8988T (cell line): ENCODE results near the gene BUD31.
A peak's percentile ranks its signal among the peaks of the same experiment; 100 is the strongest.
"Not testable (repeated sequence)": the region's sequence is repeated elsewhere in the genome, so short reads cannot be mapped to it uniquely, and the experiment has no call there.

Experiments
- DNase-seq: peaks from one replicate; pipeline ENCODE4 v3.0.0; 2011

BUD31 gene

DNA sequence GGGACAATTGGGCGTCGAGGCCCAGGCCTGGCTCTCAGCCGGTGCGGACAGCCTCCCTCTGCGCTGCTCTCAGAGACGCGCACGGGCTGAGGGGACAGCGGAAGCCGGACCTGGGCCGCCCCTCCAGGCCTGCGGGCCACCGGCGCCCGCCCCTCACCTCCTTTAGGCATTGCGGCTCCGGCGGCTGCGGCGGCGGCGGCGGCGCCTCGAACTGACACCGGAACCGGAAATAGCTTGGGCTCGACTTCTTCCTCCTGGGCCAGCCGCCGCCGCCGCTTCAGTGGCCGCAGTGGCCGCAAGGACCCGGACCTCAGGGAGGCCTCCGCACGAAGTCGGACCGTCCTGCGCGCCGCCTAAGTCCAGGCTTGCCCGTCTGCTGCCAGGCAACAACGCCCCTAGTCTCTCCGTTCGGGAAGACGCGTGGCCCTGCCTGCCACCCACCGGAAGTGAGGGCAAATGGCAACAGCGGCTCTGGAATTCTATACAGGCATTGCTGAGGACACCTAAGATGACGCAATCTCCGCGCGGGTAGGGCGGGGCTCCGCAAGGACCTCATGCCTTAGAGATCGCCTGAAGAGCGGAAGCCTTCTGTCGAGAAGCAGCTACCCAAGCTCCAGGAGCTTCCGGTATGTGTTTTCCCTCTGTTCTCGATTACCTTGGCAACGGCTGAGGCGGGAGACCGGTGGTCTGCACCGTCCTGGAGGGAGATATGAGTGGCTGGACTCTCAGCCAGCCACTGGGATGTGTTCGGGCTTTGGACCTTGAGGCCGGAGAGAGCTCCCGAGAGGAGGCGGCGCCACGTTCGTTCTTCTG is at the start of gene BUD31, which contains the start of gene PDAP1:
TSS of gene BUD31 (plus strand) at position 591 of the 813 bp plus-strand sequence. CDS start 2,124 bp downstream, outside the sequence.
TSS of gene PDAP1 (minus strand) at position 219 of the 813 bp plus-strand sequence. CDS start at position 170, 49 bp downstream.
- peak; percentile 76 for DNase-seq

DNA sequence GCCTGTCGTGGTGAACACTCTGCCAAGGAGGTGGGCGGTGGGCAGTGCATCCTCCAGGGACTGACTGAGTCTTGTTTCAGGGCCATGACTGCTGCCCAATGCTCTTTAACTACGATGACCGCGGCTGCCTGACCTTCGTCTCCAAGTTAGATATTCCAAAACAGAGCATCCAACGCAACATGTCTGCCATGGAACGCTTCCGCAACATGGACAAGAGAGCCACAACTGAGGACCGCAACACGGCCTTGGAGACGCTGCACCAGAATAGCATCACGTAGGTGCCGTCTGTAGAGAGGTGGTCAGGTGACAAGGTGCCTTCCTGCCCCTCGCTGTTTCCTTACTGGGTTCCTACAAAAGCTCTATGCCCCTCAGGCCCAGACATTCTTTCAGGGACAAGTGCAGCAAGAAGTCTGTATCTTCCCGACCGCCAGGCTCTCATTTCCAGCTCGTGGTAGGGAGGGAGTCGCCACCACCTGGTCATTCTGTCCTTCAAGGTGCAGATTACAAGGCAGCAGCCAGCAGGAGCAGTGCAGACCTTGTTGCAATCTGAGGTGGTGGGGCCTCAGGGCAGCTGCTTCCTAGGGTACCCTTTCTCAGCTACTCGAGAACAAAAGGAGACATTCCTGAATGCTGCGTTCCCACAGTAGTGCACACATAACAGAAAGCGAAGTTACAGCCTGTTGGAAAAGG is 49.2 kb upstream of the BUD31 start:
- no peak for DNase-seq

DNA sequence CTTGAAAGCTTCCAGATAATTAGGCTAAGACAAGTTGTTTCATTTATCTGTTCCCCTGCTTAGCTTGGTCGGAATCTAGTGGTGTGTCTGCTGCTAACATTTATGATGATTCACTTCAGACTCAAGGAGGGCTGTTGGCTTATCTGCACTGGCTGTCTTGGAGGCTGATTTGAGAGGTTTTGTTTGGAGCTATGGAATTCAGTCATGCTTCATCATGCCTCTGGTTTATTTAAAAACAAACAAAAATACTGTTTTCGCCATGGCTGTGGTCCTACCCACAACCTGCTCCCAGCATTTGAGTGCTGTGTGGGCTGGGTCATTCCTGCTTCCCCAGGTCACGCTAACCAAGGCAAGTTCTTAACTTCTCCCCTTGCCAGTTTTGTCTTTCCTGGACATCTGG is 46.0 kb upstream of the BUD31 start:
- no peak for DNase-seq

DNA sequence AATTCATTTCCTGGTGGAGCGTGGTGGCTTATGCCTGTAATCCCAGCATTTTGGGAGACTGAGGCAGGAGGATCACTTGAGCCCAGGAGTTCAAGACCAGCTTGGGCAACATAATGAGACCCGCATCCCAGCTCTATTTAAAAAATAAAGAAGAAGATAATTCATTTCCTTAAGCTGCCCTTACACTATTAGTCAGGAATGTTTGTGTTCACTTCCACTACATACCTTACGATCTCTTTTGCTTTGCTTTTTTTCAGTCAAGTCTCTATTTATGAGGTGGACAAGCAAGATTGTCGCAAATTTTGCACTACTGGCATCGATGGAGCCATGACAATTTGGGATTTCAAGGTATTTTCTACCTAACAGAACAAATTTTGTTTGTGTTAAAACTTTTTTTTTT is 45.5 kb upstream of the BUD31 start:
- DNase-seq = no peak

DNA sequence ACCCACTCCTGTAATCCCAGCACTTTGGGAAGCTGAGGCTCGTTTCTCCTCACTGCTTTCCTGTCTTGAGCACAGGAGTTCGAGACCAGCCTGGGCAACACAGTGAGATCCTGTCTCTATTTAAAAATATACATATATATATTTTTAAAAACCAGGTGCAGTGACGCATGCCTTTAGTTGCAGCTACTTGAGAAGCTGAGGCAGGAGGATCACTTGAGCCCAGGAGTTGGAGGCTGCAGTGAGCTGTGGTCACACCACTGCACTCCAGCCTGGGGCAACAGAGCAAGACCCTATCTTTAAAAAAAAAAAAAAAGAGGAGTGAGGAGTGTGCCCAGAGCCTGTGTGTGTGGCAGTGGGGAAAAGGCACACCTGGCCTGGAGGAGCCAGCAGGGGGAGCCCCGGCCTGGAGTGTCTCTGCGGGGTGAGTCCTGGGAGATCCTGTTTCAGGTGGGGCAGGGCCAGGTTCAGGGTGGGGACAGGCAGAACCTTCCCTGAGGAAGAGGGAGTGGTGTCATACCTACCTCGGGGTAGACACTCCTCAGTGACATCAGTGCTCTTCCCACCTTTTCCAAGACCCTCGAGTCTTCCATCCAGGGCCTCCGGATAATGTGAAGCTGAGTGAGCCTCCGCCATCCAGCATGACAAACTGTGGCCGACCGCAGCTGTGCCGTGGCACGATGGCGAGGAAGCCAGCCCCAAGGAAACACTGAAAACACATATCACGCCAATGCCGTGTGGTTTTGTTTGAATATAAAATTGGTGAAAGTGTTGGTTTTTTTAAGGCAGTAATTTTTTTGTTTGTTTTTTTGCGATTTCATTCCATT is 43.2 kb upstream of the BUD31 start:
- DNase-seq = peak; percentile 63

DNA sequence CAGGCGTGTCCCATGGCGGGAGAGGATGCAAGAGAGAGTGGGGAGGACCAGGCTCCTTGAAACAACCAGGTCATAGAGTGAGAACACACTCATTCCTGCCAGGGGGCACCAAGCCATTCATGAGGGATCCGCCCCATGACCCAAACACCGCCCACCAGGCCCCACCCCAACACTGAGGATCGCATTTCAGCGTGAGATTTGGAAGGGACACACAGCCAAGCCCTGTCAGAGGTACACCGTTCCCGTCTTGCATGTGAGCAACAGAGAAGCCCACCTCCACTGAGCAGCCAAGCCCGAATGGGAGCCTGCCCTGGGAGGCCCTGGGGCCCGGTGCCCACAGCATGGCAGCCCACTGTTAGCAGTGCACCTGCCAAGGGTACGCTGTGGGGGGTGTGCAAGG is 42.1 kb upstream of the BUD31 start:
- DNase-seq = no peak

DNA sequence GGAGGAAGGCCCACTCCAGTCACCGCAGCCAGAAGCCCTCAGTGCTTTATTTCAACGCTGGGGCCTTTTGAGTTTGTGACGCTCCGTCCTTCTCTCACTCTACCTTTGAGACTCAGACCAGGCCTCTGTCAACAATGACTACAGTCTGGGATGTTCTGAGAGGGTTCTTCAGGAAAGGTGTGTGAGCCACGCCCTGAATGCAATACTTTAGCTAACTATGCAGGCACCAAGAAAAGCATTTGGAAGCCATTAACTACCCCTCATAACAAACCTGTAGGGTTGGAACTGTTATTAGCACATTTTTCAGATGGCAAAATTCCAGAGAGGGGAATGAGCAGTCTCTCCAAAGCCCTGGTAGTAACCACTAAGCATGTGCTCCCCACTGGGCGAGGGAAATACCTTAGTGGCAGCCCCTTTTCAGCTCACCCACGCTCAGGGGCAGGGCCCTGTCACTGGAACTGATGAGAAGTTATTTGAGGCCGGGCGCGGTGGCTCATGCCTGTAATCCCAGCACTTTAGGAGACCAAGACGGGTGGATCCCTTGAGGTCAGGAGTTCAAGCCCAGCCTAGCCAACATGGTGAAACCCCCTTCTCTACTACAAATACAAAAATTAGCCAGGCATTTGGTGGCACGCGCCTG is 39.9 kb upstream of the BUD31 start:
- DNase-seq = no peak

DNA sequence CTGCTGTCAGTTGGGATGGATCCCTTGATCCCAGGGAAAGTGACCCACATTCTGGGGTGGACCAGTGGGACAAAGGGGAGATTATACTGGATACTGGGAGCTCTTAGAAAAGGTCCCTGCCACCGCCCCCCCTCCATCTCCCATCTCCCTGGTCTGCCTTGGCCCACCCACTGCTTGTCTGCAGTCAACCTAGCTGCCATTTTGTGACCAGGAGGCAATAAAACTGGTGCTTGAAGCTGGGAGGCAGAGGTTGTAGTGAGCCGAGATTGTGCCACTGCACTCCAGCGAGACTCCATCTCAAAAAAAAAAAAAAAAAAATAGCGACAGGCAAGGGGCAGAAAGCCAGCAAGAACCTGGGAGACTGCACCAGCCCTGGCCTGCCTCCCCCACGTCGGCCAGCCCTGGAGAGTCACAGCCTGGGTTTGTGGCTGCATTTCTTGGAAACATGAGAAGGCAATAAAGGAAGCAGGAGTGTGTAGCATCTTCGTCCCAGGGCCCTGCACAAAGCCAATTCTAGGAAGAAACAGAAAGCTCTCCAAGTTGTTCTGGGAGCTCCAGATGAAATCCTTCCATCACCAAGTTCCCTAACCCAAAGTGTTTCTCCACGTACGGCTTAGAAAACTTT is 38.9 kb upstream of the BUD31 start:
- no peak for DNase-seq

DNA sequence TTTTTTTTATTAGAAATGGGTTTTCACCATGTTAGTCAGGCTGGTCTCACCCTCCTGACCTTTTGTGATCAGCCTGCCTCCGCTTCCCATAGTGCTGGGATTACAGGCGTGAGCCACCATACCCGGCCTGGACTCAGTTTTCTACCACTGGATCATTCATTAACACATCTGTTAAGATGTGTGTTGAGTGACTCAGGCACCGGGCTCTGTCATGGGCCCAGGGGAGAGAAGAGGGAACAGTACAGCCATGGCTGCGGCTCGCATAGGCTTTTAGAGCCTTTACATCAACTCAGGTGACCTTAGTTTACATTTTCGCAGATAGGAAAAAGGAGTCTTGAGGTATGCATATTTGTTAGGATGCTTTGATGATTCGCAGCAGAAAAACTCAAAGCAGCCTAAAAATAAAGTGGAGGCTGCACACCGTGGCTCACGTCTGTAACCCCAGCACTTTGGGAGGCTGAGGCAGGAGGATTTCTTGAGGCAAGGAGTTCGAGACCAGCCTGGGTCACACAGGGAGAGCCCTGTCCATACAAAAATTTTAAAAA is 37.3 kb upstream of the BUD31 start:
- no peak for DNase-seq

DNA sequence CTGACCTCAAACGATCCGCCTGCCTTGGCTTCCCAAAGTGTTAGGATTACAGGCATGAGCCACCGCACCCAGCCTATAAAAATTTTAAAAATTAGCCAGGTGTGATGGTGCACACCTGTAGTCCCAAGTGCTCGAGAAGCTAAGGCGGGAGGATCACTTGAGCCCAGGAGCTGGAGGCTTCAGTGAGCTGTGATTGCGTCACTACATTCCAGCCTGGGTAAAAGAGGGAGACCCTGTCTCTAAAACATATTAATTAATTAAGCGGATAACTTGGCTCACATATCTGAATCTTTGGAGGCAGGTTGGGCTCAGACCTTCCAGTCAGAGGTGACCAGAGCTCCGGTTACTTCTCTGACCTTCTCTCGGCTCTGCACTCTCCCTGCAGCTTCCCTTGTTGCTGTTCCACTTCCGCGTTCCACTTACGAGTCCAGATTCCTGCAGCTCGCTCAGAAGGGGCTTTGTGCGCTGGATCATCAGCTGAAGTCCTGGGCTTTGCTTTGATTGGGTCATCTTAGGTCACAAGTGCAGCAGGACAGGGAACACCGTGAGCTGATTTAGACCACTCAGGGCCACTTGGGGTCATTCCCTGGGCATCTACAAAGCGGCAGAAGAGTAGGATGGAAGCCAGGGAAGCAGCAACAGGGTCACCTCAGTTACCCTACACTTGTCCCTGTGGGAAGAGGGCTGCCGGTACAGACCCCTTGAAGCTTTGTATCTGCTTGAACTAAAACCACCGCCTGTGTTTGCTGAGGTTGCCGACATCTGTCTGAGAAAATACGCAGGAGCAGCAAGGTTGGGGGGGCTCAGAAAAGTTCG is 36.3 kb upstream of the BUD31 start:
- no peak for DNase-seq

DNA sequence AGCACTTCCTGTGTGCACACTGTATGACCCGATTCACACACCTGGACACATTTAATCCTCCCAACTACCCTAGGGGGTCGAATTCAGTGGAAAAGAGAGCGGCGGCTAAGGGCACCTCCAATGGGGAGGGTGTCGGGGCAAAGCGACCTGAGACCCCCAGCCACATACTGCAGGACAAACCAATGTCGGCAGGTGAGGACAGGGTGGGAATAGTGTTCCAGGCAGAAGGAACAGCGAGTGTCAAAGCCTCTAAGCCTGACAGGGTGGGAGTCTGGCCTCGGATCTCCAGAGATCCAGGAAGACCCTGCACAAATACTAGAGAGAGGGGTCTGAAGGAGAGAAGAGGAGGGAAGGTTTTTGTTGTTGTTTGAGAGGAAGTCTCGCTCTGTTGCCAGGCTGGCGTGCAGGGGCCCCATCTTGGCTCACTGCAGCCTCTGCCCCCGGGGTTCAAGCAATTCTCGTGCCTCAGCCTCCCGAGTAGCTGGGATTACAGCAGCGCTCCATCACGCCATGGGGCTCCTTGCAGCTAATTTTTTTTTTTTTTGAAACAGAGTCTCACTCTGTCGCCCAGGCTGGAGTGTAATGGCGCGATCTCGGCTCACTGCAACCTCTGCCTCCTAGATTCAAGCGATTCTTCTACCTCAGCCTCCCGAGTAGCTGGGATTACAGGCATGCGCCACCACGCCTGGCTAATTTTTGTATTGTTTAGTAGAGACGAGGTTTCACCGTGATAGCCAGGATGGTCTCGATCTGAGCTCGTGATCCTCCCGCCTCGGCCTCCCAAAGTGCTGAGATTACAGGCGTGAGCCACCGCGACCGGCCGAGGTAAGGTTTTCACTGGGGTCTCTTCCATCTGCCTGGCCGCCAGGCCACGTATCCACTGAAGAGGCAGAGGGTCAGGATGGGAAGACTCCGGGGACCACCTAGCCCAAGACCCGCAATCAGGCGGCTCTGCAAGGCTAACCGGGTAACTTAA is 35.4 kb upstream of the BUD31 start:
- DNase-seq = no peak

DNA sequence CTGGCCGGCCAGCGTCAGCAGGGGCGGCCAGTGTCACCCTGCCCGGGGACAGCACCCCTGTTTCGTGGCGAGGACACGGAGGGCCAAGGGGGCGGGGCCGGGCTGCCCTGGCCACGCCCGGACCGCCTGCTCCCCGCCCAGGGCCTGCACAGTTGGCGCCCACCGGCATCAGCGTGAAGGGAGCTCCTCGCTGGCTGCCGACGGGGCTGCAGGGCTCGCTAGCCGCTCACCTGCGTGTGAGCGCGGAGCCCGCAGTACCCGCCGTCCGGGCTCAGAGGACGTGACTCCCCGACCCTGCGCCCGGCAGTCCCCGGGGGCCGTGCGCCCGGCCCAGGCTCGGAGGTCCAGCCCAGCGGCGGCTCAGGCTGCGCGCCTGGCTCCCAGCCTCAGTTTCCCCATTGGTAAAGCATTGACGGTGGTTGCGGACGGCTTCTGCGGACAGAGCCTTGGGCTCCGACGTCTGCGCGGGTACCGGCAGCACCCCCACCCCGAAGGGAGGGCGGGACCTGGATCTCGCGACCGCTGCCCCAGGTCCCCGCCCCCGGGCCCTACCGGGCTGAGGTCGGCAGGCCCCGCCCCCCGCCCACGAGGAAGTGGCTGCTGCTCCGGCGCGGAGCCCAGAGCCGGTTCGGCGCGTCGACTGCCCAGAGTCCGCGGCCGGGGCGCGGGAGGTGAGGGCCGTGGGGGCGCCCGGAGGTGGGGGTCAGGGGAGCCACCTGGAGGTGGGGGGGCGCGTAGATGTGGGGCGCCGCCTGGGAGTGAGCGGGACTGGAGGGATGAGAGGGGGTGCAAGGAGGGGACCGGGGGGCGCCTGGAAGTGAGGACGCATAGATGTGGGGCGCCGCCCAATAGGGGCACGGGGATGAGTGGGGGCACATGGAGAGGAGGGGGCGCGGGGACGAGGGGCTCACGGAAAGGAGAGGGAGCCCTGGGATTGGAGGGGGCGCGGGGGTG is 34.4 kb upstream of the BUD31 start, which contains the start of gene ARPC1B:
TSS of gene ARPC1B (plus strand) at position 620 of the 954 bp plus-strand sequence. CDS start 10,985 bp downstream, outside the sequence.
- DNase-seq = peak; percentile 90

DNA sequence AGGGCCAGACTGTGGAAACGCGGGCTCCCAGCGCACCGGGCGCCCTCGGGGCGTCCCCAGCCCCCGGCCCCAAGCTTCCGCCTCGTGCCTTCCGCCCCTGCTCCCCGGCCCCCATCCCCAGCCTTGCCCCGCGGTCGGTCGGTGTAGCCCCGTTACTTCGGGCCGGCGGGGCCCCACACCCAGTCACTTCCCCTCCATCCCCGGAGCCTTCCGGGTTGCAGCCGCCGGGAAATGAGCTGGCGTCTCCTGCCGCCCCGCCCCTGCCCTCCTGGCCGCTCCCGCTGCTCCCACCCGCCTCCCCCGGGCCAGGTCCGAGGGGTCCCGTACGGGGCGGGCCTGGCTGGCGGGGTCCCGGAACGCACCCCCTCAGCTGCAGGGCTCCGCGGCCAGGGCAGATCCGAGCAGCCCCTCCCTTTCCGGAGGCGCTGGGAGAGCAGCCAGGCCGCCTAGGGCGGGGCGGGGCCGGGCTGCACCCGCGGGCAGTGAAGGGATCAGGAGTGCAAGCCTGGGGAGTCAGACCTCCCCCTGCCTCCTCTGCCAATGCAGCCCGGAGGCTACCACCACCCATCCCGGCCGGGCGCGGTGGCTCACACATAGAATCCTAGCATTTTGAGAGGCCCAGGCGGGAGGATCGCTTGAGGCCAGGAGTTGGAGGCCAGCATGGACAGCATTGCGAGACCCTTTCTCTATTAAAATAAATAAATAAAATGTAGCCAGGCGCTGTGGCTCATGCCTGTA is 33.5 kb upstream of the BUD31 start:
- DNase-seq = peak; percentile 73

DNA sequence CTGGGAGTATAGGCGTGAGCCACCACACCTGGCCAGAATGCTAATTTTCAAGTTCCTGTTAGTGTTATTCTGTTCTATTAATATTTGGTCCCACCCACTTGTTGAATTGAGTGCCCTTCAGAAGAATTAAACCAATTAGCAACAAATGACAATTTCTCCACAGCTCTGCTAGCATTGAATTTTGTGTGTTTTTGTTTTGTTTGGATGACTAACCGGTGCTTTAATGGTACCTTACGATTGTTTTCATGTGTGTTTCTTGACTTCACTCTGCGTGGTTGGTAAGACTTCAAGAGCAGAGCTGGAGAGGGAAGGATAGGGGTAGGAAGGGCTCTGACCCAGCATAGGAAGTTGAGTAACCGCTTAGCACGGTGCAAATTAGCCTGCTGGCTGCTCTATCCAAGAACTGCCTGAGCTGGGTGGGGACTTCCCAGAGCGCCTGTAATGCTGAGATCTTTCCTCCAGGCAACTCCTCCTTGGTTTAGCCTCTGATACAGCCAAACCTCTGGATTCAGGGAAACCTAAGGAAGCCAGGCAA is 29.7 kb upstream of the BUD31 start:
- peak; percentile 52 for DNase-seq

DNA sequence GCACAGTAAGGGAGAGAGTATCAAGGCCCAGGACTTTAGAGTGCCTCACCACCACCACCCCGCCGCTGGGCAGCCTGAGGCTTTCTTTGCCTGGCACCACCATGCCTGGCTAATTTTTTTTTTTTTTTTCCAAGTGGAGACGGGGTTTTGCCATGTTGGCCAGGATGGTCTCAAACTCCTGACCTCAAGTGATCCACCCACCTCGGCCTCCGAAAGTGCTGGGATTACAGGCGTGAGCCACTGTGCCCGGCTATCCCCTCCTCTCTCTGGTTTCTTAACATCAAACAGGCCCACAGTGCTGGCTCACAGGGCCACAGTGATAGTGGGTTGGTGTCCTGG is 29.1 kb upstream of the BUD31 start:
- DNase-seq = not testable (repeated sequence)

DNA sequence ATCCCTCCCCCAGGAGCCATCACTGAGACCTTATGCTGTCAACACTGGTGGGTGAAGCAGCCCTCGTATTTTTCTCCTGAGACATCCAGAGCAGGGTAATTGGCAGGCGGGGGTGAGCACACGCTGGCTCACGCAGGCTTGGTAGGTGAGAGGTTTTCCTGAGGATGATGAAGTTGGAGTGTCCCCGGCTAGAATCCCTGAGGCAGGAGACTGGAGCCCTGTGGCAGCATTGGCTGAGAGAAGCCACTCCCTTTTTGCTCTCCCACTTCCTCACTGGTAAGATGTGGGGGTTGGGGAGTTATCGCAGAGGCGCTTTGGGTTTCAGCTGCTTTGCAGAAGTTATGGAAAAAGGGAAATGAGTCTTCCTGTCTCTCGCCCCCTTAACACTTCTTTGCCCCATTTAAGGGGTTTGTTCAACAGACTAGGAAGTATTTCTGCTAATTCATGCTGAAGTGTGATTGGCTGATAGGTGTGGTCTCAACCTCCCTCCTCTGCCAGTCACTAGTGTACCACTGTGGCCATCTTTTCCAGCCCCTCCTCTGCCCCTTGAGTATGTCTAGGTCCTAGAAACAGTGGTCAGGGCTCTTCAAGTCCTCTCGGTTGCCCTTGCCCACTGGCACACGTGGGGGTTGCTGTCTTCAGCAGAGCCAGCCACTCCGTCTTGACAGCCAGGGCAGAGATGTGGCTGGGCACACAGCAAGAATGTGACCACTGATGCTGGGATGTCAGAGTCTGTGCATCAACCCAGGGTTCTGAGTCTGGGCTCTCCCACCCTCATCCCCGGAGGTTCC is 28.5 kb upstream of the BUD31 start:
- DNase-seq = no peak
